GM12878 (cell line): ENCODE measurements around the gene ISY1. TPM values are rescaled to one million over a fixed set of nuclear protein-coding genes. Genes with fewer than 3 reads are reported as not detected.

Experiments used
- ATAC-seq: fragments of 200-7000 bp; cut with Tn5 transposase; 3 replicates; pipeline ENCODE4 v1.9.1; 2020; ENCODE audit warnings: mild to moderate bottlenecking, moderate library complexity
- BruUV-seq: library from RNA; stranded (reverse); fragments of 400-500 nt; replicated peaks from 2 replicates; lab custom pipeline; 2021; lab: Mats Ljungman, UMichigan
- CTCF ChIA-PET: fragments of 300-600 bp; sonication (Branson Sonifier 250); formaldehyde crosslinking; extraction: SDS; loops from one replicate; lab custom pipeline; 2021; ENCODE audit warnings: inconsistent platforms; lab: Yijun Ruan, JAX
- POLR2A ChIA-PET: fragments of 350-600 bp; formaldehyde crosslinking; extraction: SDS; loops from one replicate; lab custom pipeline; 2021; ENCODE audit warnings: inconsistent platforms; lab: Charles Lee
- RAD21 ChIA-PET: fragments of 300-600 bp; sonication (Branson Sonifier 250); formaldehyde crosslinking; loops from one replicate; lab custom pipeline; 2023; ENCODE audit warnings: antibody characterized with exemption; ENCODE audit not compliant: unreplicated experiment; lab: Charles Lee
- SMC1A ChIA-PET: fragments of 300-600 bp; sonication (Branson Sonifier 250); formaldehyde crosslinking; loops from one replicate; lab custom pipeline; 2023; ENCODE audit not compliant: unreplicated experiment, uncharacterized antibody; lab: Charles Lee
- DNase-seq: peaks from one replicate; pipeline ENCODE4 v3.0.0-alpha.2; 2011; ENCODE audit warnings: low read depth, low spot score
- FAIRE-seq: peaks from 3 replicates; lab custom pipeline; 2011; peaks lifted over from hg19 to GRCh38; lab: Jason Lieb, UNC
- H2AFZ ChIP-seq: 2 replicates; pipeline ENCODE4 v1.6.0; 2011; ENCODE audit warnings: low read depth, low read length, control low read depth; ENCODE audit not compliant: control insufficient read depth
- H3K27ac ChIP-seq: 2 replicates; pipeline ENCODE4 v1.5.1; 2011; ENCODE audit warnings: control low read depth; ENCODE audit not compliant: control insufficient read depth, insufficient read depth
- H3K27me3 ChIP-seq, 2 experiments: replicated peaks in 1 of 2; 2 replicates each; pipeline versions ENCODE4 v1.6.0 to v1.6.1; 2011; ENCODE audit warnings: low read length in 1 of 2; ENCODE audit not compliant: control insufficient read depth in 2 of 2, insufficient read depth in 2 of 2
- H3K36me3 ChIP-seq, 2 experiments: 2 replicates each; pipeline ENCODE4 v1.5.1; 2011; ENCODE audit warnings: low read length in 1 of 2; ENCODE audit not compliant: control insufficient read depth in 2 of 2, insufficient read depth in 2 of 2
- H3K4me1 ChIP-seq: 2 replicates; pipeline ENCODE4 v1.6.1; 2011; ENCODE audit warnings: mild to moderate bottlenecking, low read length, moderate library complexity, mixed read lengths; ENCODE audit not compliant: control insufficient read depth, insufficient read depth
- H3K4me2 ChIP-seq: 2 replicates; pipeline ENCODE4 v1.6.0; 2011; ENCODE audit warnings: control low read depth; ENCODE audit not compliant: control insufficient read depth, insufficient read depth
- H3K4me3 ChIP-seq: fragments of 200-600 bp; sonication (generic); 2 replicates; pipeline ENCODE4 v1.5.1; 2016
- H3K79me2 ChIP-seq: 2 replicates; pipeline ENCODE4 v1.6.0; 2011; ENCODE audit warnings: low read length; ENCODE audit not compliant: control insufficient read depth, insufficient read depth
- H3K9ac ChIP-seq: 2 replicates; pipeline ENCODE4 v1.8.0; 2011; ENCODE audit warnings: low read length, control low read depth, mixed read lengths; ENCODE audit not compliant: control insufficient read depth, insufficient read depth
- H3K9me3 ChIP-seq: replicated peaks from 3 replicates; pipeline ENCODE4 v1.5.1; 2011; ENCODE audit warnings: mild to moderate bottlenecking, low read length; ENCODE audit not compliant: control insufficient read depth, insufficient read depth
- H4K20me1 ChIP-seq: 2 replicates; pipeline ENCODE4 v1.6.0; 2011; ENCODE audit not compliant: control insufficient read depth, insufficient read depth
- MYC ChIP-seq: IDR thresholded peaks from 2 replicates; pipeline ENCODE4 v1.6.1; 2011; ENCODE audit warnings: mild to moderate bottlenecking, low read length, moderate library complexity, inconsistent platforms; ENCODE audit not compliant: insufficient read depth, insufficient replicate concordance, insufficient read length, severe bottlenecking
- RB1 ChIP-seq: fragments of 450-650 bp; formaldehyde crosslinking; IDR thresholded peaks from 2 replicates; pipeline ENCODE4 v1.6.1; 2017; ENCODE audit warnings: mild to moderate bottlenecking, borderline replicate concordance
- RELA ChIP-seq: fragments of 450-650 bp; IDR thresholded peaks from 2 replicates; pipeline ENCODE4 v1.8.0; 2014; ENCODE audit warnings: borderline replicate concordance; ENCODE audit not compliant: partially characterized antibody
- WGBS: methylation state at CpG from one replicate; pipeline ENCODE4 v1.1.6; 2016; ENCODE audit warnings: low lambda C conversion rate; ENCODE audit not compliant: insufficient replicate concordance, insufficient coverage; ENCODE audit errors: missing lambda C conversion rate; 5-methylcytosine and 5-hydroxymethylcytosine counted together
- in situ Hi-C: fragments of 300-500 bp; cut with MboI; formaldehyde crosslinking; loops from 9 replicates; pipeline ENCODE4 v1.14.3; 2018; ENCODE audit warnings: mixed read lengths
- intact Hi-C: fragments of 100-400 bp; cut with micrococcal nuclease; formaldehyde crosslinking; loops from one replicate; pipeline ENCODE4 v1.14.2; 2022; ENCODE audit not compliant: unreplicated experiment
- polyA plus RNA-seq, 11 experiments: library from polyadenylated mRNA; depleted of rRNA in 4 of 11; unstranded in 6 of 11; stranded (reverse) in 5 of 11; fragments of >200 nt; fragmentation: Nextera tagmentation in 4 of 11; fragmentation: Illumina TruSeq in 1 of 11; extraction: Ambion mirVana in 4 of 11; extraction: Trizol in 1 of 11; gene quantifications; 1 replicate in 1 of 11; 2 replicates in 10 of 11; pipeline versions ENCODE4 v1.2.1 to v1.2.3, GENCODE V29; 2011 to 2016; ENCODE audit warnings: inconsistent platforms in 2 of 11, missing spikeins in 2 of 11, low read depth in 1 of 11
- total RNA-seq, 4 experiments: library from RNA; depleted of rRNA in 3 of 4; stranded (reverse); fragments of >200 nt in 3 of 4; fragmentation: Illumina TruSeq in 1 of 4; extraction: Trizol in 1 of 4; gene quantifications; 2 replicates each; pipeline versions ENCODE4 v1.2.1 to v1.2.3, GENCODE V29; 2013 to 2021
- TF ChIP-seq, protein P1 (sequence below): fragments of 150-350 bp; IDR thresholded peaks from 2 replicates; pipeline ENCODE4 v1.6.1; 2016; ENCODE audit warnings: low read depth, low read length
- TF ChIP-seq, protein P2 (sequence below): IDR thresholded peaks from 2 replicates; pipeline ENCODE4 v1.6.1; 2011; ENCODE audit warnings: mild to moderate bottlenecking, low read depth, low read length, moderate library complexity; ENCODE audit not compliant: insufficient replicate concordance
- TF ChIP-seq, protein P3 (sequence below): IDR thresholded peaks from 2 replicates; pipeline ENCODE4 v1.6.1; 2011; ENCODE audit warnings: borderline replicate concordance, low read depth, mild to moderate bottlenecking, moderate library complexity, low read length; ENCODE audit not compliant: insufficient read depth, poor library complexity, severe bottlenecking
- TF ChIP-seq, protein P4 (sequence below): IDR thresholded peaks from 2 replicates; pipeline ENCODE4 v1.6.1; 2012; ENCODE audit warnings: improper control_type of control experiment, low read depth, low read length; ENCODE audit not compliant: insufficient replicate concordance

Gene ISY1
- total and polyA plus RNA-seq, 10 of the 15 experiments (the other 5 are each of a cell fraction or from before 2014, with no cell fraction given): 28.3 to 72.2 (median 44.7) TPM

DNA sequence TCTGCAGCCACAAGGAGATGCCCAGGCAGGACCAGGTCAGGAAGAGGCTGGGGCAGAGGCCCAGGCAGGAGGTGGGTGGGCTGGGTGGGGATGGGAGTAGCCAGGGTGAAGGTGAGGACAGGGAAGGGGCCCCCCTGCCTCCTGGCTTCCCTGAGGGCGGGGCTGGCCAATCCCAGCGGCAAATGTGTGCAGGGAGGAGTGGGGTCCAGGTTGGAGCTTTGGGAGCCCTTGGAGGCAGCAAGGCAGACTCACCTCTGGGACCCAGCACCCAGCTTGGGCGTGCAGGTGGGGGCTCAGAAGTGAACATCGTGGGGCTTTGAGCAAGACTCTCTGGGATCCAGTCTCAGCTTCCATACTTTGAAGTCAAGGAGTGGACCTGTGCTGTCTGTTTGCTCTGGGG is 75.0 kb downstream of the ISY1 start (continued):
- TF ChIP-seq, protein P1, sequence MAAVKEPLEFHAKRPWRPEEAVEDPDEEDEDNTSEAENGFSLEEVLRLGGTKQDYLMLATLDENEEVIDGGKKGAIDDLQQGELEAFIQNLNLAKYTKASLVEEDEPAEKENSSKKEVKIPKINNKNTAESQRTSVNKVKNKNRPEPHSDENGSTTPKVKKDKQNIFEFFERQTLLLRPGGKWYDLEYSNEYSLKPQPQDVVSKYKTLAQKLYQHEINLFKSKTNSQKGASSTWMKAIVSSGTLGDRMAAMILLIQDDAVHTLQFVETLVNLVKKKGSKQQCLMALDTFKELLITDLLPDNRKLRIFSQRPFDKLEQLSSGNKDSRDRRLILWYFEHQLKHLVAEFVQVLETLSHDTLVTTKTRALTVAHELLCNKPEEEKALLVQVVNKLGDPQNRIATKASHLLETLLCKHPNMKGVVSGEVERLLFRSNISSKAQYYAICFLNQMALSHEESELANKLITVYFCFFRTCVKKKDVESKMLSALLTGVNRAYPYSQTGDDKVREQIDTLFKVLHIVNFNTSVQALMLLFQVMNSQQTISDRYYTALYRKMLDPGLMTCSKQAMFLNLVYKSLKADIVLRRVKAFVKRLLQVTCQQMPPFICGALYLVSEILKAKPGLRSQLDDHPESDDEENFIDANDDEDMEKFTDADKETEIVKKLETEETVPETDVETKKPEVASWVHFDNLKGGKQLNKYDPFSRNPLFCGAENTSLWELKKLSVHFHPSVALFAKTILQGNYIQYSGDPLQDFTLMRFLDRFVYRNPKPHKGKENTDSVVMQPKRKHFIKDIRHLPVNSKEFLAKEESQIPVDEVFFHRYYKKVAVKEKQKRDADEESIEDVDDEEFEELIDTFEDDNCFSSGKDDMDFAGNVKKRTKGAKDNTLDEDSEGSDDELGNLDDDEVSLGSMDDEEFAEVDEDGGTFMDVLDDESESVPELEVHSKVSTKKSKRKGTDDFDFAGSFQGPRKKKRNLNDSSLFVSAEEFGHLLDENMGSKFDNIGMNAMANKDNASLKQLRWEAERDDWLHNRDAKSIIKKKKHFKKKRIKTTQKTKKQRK: no peak
- TF ChIP-seq, protein P2, sequence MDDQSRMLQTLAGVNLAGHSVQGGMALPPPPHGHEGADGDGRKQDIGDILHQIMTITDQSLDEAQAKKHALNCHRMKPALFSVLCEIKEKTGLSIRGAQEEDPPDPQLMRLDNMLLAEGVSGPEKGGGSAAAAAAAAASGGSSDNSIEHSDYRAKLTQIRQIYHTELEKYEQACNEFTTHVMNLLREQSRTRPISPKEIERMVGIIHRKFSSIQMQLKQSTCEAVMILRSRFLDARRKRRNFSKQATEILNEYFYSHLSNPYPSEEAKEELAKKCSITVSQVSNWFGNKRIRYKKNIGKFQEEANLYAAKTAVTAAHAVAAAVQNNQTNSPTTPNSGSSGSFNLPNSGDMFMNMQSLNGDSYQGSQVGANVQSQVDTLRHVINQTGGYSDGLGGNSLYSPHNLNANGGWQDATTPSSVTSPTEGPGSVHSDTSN: no peak

DNA sequence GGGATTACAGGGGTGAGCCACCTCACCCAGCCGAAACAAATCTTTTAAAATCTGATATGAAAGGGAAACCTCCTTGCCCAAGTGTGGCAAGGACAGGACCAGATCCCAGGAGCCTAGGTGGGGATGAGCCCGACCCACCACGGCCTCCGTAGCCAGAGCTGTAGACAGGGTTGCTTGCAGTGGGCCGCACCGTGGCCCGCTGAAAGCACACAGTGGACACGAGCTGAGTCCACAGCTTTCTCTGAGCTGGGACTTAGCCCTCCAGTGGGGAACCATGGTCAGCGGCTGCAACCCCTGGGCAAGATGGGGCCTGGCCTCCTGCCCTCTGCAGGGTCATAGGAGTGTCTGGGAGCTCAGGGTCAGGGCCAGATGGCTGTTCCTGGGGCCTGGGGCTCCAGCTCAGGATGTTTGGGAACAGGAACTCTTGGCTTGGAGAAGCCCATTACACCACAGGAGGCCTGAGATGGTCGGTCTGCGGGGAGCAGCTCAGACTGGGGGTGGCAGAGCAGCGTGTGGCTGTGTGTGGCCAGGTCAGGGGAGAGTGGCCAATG is 75.6 kb downstream of the ISY1 start:
- Histone ChIP-seq H3K4me3 (no peak overlapping the region), H3K36me3 (no peaks in the 10 kb centered on the region), H3K4me1 (no peaks in the 10 kb centered on the region), H3K9ac (no peak overlapping the region), H3K4me2 (no peak overlapping the region), H3K27me3 (no peaks in the 10 kb centered on the region), H4K20me1 (no peaks in the 10 kb centered on the region), H3K27ac (no peak overlapping the region), H3K79me2 (no peaks in the 10 kb centered on the region), H2AFZ (no peak overlapping the region), H3K9me3 (no peaks in the 10 kb centered on the region)
- SMC1A ChIA-PET: no interaction called here
- ATAC-seq (no peak), FAIRE-seq (no peak), DNase-seq (no peak)
- RAD21 ChIA-PET: interaction anchor here (0.7 to 1.2 kb wide), 2 partner anchors 32 to 115 kb away, joined by 3 to 4 read pairs; no protein-coding TSS in a partner anchor
- CTCF ChIA-PET: interaction anchor here (0.9 to 1.3 kb wide), 2 partner anchors 32 to 116 kb away, joined by 3 to 4 read pairs; no protein-coding TSS in a partner anchor
- BruUV-seq: no TSS peak
- in situ Hi-C loops: no loop called here
- intact Hi-C loops: no loop called here
- POLR2A ChIA-PET: no interaction called here
- WGBS: 73% methylated on average over 12 of the region's 12 CpGs
- no peak for TF ChIP-seq MYC
- TF ChIP-seq, protein P3, sequence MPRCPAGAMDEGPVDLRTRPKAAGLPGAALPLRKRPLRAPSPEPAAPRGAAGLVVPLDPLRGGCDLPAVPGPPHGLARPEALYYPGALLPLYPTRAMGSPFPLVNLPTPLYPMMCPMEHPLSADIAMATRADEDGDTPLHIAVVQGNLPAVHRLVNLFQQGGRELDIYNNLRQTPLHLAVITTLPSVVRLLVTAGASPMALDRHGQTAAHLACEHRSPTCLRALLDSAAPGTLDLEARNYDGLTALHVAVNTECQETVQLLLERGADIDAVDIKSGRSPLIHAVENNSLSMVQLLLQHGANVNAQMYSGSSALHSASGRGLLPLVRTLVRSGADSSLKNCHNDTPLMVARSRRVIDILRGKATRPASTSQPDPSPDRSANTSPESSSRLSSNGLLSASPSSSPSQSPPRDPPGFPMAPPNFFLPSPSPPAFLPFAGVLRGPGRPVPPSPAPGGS: no peak
- TF ChIP-seq RB1: no peak
- no peak for TF ChIP-seq RELA
- TF ChIP-seq, protein P4, sequence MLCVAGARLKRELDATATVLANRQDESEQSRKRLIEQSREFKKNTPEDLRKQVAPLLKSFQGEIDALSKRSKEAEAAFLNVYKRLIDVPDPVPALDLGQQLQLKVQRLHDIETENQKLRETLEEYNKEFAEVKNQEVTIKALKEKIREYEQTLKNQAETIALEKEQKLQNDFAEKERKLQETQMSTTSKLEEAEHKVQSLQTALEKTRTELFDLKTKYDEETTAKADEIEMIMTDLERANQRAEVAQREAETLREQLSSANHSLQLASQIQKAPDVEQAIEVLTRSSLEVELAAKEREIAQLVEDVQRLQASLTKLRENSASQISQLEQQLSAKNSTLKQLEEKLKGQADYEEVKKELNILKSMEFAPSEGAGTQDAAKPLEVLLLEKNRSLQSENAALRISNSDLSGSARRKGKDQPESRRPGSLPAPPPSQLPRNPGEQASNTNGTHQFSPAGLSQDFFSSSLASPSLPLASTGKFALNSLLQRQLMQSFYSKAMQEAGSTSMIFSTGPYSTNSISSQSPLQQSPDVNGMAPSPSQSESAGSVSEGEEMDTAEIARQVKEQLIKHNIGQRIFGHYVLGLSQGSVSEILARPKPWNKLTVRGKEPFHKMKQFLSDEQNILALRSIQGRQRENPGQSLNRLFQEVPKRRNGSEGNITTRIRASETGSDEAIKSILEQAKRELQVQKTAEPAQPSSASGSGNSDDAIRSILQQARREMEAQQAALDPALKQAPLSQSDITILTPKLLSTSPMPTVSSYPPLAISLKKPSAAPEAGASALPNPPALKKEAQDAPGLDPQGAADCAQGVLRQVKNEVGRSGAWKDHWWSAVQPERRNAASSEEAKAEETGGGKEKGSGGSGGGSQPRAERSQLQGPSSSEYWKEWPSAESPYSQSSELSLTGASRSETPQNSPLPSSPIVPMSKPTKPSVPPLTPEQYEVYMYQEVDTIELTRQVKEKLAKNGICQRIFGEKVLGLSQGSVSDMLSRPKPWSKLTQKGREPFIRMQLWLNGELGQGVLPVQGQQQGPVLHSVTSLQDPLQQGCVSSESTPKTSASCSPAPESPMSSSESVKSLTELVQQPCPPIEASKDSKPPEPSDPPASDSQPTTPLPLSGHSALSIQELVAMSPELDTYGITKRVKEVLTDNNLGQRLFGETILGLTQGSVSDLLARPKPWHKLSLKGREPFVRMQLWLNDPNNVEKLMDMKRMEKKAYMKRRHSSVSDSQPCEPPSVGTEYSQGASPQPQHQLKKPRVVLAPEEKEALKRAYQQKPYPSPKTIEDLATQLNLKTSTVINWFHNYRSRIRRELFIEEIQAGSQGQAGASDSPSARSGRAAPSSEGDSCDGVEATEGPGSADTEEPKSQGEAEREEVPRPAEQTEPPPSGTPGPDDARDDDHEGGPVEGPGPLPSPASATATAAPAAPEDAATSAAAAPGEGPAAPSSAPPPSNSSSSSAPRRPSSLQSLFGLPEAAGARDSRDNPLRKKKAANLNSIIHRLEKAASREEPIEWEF: no peak
